ENCODE results near the gene PRSS21.

PRSS21 gene

GRCh38 chr16:2826591-2827373, 9.7 kb downstream of the PRSS21 start:
- TF ChIP-seq POLR2AphosphoS5 (IDR thresholded peaks at IDR 0.05; ENCODE audit: low read depth) (no peak), GABPA (IDR thresholded peaks at IDR 0.05; ENCODE audit: low read depth) (no peak), CTCF (IDR thresholded peaks at IDR 0.05; ENCODE audit: insufficient read depth, low read length) (no peak), REST (IDR thresholded peaks at IDR 0.05; ENCODE audit: insufficient replicate concordance, low read depth) (no peak), SPI1 (IDR thresholded peaks at IDR 0.05; ENCODE audit: borderline replicate concordance, low read depth) (no peak)
- Histone ChIP-seq H3K4me3 (replicated peaks; ENCODE audit: insufficient read depth, low read length) (no peak overlapping the region), H3K27me3 (ENCODE audit: insufficient read depth, poor library complexity, severe bottlenecking) (no peaks in the 10 kb centered on the region), H3K27ac (replicated peaks) (no peak overlapping the region)
- DNase-seq (ENCODE audit: low read depth in 1 of 2, low spot score in 1 of 2): no peak

GRCh38 chr16:2827374-2827791, 10.3 kb downstream of the PRSS21 start:
- Histone ChIP-seq H3K27me3 (ENCODE audit: insufficient read depth, poor library complexity, severe bottlenecking) (no peaks in the 10 kb centered on the region), H3K4me3 (replicated peaks; ENCODE audit: insufficient read depth, low read length) (no peak overlapping the region), H3K27ac (replicated peaks) (no peak overlapping the region)
- TF ChIP-seq SPI1 (IDR thresholded peaks at IDR 0.05; ENCODE audit: borderline replicate concordance, low read depth): no peak
- TF ChIP-seq REST (IDR thresholded peaks at IDR 0.05; ENCODE audit: insufficient replicate concordance, low read depth): no peak
- TF ChIP-seq POLR2AphosphoS5 (IDR thresholded peaks at IDR 0.05; ENCODE audit: low read depth): no peak
- no peak for TF ChIP-seq GABPA (IDR thresholded peaks at IDR 0.05; ENCODE audit: low read depth)
- no peak for TF ChIP-seq CTCF (IDR thresholded peaks at IDR 0.05; ENCODE audit: insufficient read depth, low read length)
- DNase-seq (ENCODE audit: low read depth in 1 of 2, low spot score in 1 of 2): no peak

GRCh38 chr16:2827831-2828520, 10.9 kb downstream of the PRSS21 start:
- Histone ChIP-seq H3K4me3 (replicated peaks; ENCODE audit: insufficient read depth, low read length) (no peak overlapping the region), H3K27ac (replicated peaks) (no peak overlapping the region), H3K27me3 (ENCODE audit: insufficient read depth, poor library complexity, severe bottlenecking) (no peaks in the 10 kb centered on the region)
- DNase-seq (ENCODE audit: low read depth in 1 of 2, low spot score in 1 of 2): no peak
- TF ChIP-seq REST (IDR thresholded peaks at IDR 0.05; ENCODE audit: insufficient replicate concordance, low read depth) (peak; percentile 88), SPI1 (IDR thresholded peaks at IDR 0.05; ENCODE audit: borderline replicate concordance, low read depth) (no peak)
